OCI-LY3 (cell line): ENCODE data around the gene KIAA0319L.
"Not testable (repeated sequence)": the region's sequence is repeated elsewhere in the genome, so short reads cannot be mapped to it uniquely, and the experiment has no call there.

Experiments
- CTCF ChIP-seq: fragments of 200-600, 300-600 bp; sonication (generic); IDR thresholded peaks from 2 replicates; pipeline ENCODE4 v1.5.1; 2014; ENCODE audit warnings: antibody characterized with exemption, low read length, low read depth
- EZH2phosphoT487 ChIP-seq: fragments of 200-600 bp; shearing (Covaris generic); IDR thresholded peaks from 2 replicates; pipeline ENCODE4 v1.6.1; 2018; ENCODE audit warnings: antibody characterized with exemption, mixed run types, low read depth

- not testable (repeated sequence) for TF ChIP-seq CTCF, EZH2phosphoT487
Measured at GRCh38 chr1:35581621-35582020, 24.4 kb upstream of the KIAA0319L start.
